ENCODE results near the gene PLAC1.

Gene PLAC1

DNA sequence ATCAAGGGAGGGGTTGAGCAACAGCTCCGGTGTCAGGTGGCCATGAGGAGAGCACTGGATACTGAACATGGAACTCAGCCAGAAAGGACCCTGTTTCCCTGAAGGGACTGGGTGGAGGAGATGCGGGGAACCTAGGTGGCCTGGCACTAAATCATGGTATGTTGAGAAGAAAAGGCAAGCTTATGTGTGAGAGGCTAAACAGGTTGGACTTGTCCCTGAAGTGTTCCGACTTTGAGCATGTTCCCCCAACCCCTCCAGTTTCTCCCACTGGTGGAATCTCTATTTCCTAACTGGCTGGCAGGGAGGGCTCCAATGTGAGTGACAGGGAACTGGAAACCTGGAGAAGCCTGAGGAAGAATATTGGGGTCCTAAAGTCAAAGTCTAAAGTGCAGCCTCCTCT lies 69.5 kb downstream of the PLAC1 start:
- Histone ChIP-seq H3K27me3 (replicated peaks; ENCODE audit: control insufficient read depth, insufficient read depth, low read length) (no peaks in the 10 kb centered on the region; the same call in 1 of the 2 replicates), H3K4me3 (replicated peaks; ENCODE audit: low read depth, low read length) (no peak overlapping the region), H3K36me3 (ENCODE audit: control insufficient read depth, insufficient read depth, low read length) (no peaks in the 10 kb centered on the region)
- no peak for TF ChIP-seq CTCF (IDR thresholded peaks at IDR 0.05; ENCODE audit: insufficient read depth, low read length, poor library complexity, severe bottlenecking)
- no peak for DNase-seq (ENCODE audit: extremely low read depth, insufficient read length)

GRCh38 chrX:134580907-134581306 lies 77.4 kb downstream of the PLAC1 start:
- no peak for TF ChIP-seq CTCF (IDR thresholded peaks at IDR 0.05; ENCODE audit: insufficient read depth, low read length, poor library complexity, severe bottlenecking)
- Histone ChIP-seq H3K36me3 (ENCODE audit: control insufficient read depth, insufficient read depth, low read length) (no peaks in the 10 kb centered on the region), H3K4me3 (replicated peaks; ENCODE audit: low read depth, low read length) (no peak overlapping the region), H3K27me3 (replicated peaks; ENCODE audit: control insufficient read depth, insufficient read depth, low read length) (no peaks in the 10 kb centered on the region; the same call in 1 of the 2 replicates)
- no peak for DNase-seq (ENCODE audit: extremely low read depth, insufficient read length)

DNA sequence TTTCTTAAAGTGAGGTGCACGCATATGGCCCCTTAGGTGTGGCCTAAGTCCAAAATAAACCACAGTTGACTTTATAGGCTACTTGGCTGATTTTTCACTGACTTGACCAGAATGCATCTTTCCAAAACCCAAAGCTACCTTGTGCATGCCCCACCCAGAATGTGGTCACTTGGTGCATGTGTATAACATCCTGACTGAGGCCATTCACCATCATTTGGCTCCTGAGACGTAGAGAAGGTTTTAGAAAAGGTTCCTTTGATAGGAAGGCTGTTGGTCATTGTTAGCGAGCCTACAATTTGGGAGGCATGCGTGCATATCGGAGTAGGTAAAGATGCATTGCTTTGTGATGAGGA lies 84.6 kb downstream of the PLAC1 start:
- Histone ChIP-seq H3K36me3 (ENCODE audit: control insufficient read depth, insufficient read depth, low read length) (no peaks in the 10 kb centered on the region), H3K4me3 (replicated peaks; ENCODE audit: low read depth, low read length) (no peak overlapping the region), H3K27me3 (replicated peaks; ENCODE audit: control insufficient read depth, insufficient read depth, low read length) (no peaks in the 10 kb centered on the region)
- no peak for DNase-seq (ENCODE audit: extremely low read depth, insufficient read length)
- no peak for TF ChIP-seq CTCF (IDR thresholded peaks at IDR 0.05; ENCODE audit: insufficient read depth, low read length, poor library complexity, severe bottlenecking)

GRCh38 chrX:134572816-134573682 lies 85.2 kb downstream of the PLAC1 start:
- H3K4me3 ChIP-seq (replicated peaks; ENCODE audit: low read depth, low read length) = no peak overlapping the region
- DNase-seq (ENCODE audit: extremely low read depth, insufficient read length) = no peak
- H3K36me3 ChIP-seq (ENCODE audit: control insufficient read depth, insufficient read depth, low read length) = no peaks in the 10 kb centered on the region
- no peaks in the 10 kb centered on the region for H3K27me3 ChIP-seq (replicated peaks; ENCODE audit: control insufficient read depth, insufficient read depth, low read length)
- TF ChIP-seq CTCF (IDR thresholded peaks at IDR 0.05; ENCODE audit: insufficient read depth, low read length, poor library complexity, severe bottlenecking) = no peak

- no peaks in the 10 kb centered on the region for H3K27me3 ChIP-seq (replicated peaks; ENCODE audit: control insufficient read depth, insufficient read depth, low read length)
- no peak for DNase-seq (ENCODE audit: extremely low read depth, insufficient read length)
These were observed 86.5 kb downstream of the PLAC1 start for GRCh38 chrX:134571796-134572195.

More at GRCh38 chrX:134571796-134572195, 86.5 kb downstream of the PLAC1 start:
- Histone ChIP-seq H3K4me3 (replicated peaks; ENCODE audit: low read depth, low read length) (no peak overlapping the region), H3K36me3 (ENCODE audit: control insufficient read depth, insufficient read depth, low read length) (no peaks in the 10 kb centered on the region)
- no peak for TF ChIP-seq CTCF (IDR thresholded peaks at IDR 0.05; ENCODE audit: insufficient read depth, low read length, poor library complexity, severe bottlenecking)

Measured in GM06990 (cell line).